ENCODE results near the gene DNAL4.

DNA sequence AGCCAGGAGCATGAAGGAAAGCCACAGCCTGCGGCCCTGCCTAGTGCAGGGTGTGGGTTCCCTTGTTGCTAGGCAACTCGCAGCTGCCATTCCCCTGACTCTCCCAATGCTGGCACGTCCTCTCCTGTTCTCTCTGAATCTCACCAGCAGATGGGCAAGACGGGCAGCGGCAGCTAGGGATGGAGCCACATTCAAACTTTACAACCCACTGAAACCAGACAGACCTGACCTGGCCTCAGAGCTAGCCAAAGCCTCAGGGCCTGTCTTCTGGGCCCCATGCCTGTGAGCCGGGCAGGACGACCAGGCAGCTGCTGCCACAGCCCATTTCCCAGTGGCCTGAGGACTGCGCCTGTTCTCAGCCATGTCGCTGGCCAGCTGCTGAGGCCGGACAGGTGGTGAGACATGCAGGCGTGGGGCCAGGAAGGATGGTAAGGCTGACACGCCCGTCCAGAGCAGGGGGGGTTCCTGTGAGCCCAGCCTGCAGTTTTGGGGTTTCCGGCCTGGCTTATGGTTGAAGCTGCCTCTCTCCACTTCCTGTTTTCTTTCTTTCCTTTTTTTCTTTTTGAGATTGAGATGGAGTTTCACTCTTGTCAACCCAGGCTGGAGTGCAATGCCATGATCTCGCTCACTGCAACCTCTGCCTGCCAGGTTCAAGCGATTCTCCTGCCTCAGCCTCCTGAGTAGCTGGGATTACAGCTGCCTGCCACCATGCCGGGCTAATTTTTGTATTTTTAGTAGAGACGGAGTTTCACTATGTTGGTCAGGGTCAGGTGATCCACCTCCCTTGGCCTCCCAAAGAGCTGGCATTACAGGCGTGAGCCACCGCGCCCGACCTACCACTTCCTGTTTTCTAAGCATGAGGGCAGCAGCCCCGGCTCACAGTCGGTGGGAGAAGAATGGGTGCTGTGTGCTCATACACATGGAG, 42.3 kb downstream of the DNAL4 start:
- TF ChIP-seq POLR2AphosphoS5 (IDR thresholded peaks at IDR 0.05; ENCODE audit: insufficient read depth in 1 of 2, low read depth in 1 of 2) = peak in 1 of 2 donors; percentile 52
- TF ChIP-seq POLR2A (IDR thresholded peaks at IDR 0.05) = no peak

All from vagina (tissue), 2 donors.